Measurements from ENCODE around the gene CDH22.
A peak's percentile ranks its signal among the peaks of the same experiment; 100 is the strongest.

CDH22 gene

DNA sequence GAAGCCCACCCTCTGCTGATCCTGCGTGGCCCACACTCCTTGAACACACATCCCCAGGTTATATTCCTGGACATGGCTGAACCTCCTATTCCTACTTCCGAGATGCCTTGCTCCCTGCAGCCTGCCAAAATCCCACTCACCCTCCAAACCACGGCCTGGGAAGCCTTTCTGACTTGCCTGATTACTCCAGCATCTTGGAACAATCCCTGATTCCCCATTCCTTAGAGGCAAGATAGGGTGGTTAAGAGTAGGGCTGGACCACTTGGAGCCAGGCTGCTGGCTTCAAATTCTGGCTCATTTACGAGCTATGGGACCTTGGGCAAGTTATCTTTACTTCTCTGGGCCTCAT lies 45.9 kb upstream of the CDH22 start:
- WGBS (ENCODE audit: extremely low coverage, insufficient coverage, low lambda C conversion rate) = no CpG with 5 or more reads among the region's 4 CpGs
- Histone ChIP-seq H3K27ac (ENCODE audit: low read depth, low read length) (no peak overlapping the region), H3K79me1 (ENCODE audit: low read length) (no peaks in the 10 kb centered on the region), H3K4me1 (ENCODE audit: control insufficient read depth, low read depth, low read length) (peaks cover 5% of the 10 kb centered on the region), H2AK5ac (ENCODE audit: low read length) (no peak overlapping the region), H3K18ac (ENCODE audit: low read length) (no peak overlapping the region), H3K4me3 (ENCODE audit: low read length) (no peak overlapping the region), H3K36me3 (ENCODE audit: control insufficient read depth, insufficient read depth, low read length) (no peaks in the 10 kb centered on the region), H4K8ac (ENCODE audit: low read depth, low read length) (no peak overlapping the region), H3K23ac (ENCODE audit: low read length) (no peak overlapping the region), H3K9ac (ENCODE audit: low read length) (no peak overlapping the region), H3K27me3 (ENCODE audit: insufficient read depth, low read length, poor library complexity) (no peaks in the 10 kb centered on the region), H3K56ac (ENCODE audit: low read length) (no peak overlapping the region), H2BK15ac (replicated peaks; ENCODE audit: low read depth) (no peak overlapping the region), H3K4me2 (ENCODE audit: low read length) (no peak overlapping the region), H4K5ac (ENCODE audit: low read length) (no peak overlapping the region), H3K4ac (ENCODE audit: low read depth, low read length) (no peak overlapping the region), H2BK120ac (ENCODE audit: low read depth, low read length) (no peak overlapping the region), H2BK5ac (ENCODE audit: low read length) (no peak overlapping the region), H3K79me2 (ENCODE audit: control insufficient read depth, insufficient read depth, low read length) (no peaks in the 10 kb centered on the region)
- no peak for DNase-seq

DNA sequence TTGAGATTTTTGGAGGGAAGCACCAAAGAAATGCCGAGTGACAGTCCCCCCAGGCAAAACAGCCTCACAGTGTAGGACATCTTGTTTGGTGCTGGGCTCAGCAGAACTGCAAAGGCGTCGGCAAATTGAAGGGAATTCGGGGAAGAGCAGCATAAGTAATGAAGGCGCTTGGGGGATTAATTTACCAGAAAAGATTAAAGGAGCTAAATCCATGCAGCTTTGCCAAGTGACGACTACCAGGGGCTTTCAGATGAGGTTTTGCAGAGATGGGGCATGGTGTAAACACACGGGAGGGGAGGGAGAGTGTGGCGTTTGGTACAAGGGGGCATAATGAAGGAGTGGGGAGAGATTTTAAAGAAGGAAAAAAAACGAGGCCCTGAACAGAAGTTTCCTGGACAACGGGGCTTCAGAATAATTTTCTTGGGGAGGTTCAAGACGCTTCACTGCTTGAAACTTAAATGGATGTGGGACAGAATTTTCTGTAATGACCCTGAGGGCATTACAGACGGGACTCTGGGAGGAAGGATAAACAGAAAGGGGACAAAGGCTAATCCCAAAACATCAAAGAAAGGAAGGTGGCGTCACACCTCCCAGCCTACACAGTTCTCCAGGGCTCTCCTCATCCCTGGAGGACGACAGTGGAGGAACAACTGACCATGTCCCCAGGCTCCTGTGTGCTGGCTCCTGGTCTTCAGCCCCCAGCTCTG lies 45.4 kb upstream of the CDH22 start:
- no peak overlapping the region for H2BK15ac ChIP-seq (replicated peaks; ENCODE audit: low read depth)
- H3K36me3 ChIP-seq (ENCODE audit: control insufficient read depth, insufficient read depth, low read length) = no peaks in the 10 kb centered on the region
- H3K56ac ChIP-seq (ENCODE audit: low read length) = no peak overlapping the region
- H2BK120ac ChIP-seq (ENCODE audit: low read depth, low read length) = no peak overlapping the region
- H3K4me3 ChIP-seq (ENCODE audit: low read length) = no peak overlapping the region
- H4K5ac ChIP-seq (ENCODE audit: low read length) = no peak overlapping the region
- no peak overlapping the region for H2BK5ac ChIP-seq (ENCODE audit: low read length)
- no peak overlapping the region for H4K8ac ChIP-seq (ENCODE audit: low read depth, low read length)
- H3K4me1 ChIP-seq (ENCODE audit: control insufficient read depth, low read depth, low read length) = peaks cover 7% of the 10 kb centered on the region
- H3K79me1 ChIP-seq (ENCODE audit: low read length) = no peaks in the 10 kb centered on the region
- H2AK5ac ChIP-seq (ENCODE audit: low read length) = no peak overlapping the region
- WGBS (ENCODE audit: extremely low coverage, insufficient coverage, low lambda C conversion rate) = no CpG with 5 or more reads among the region's 14 CpGs
- no peaks in the 10 kb centered on the region for H3K27me3 ChIP-seq (ENCODE audit: insufficient read depth, low read length, poor library complexity)
- H3K23ac ChIP-seq (ENCODE audit: low read length) = no peak overlapping the region
- H3K27ac ChIP-seq (ENCODE audit: low read depth, low read length) = no peak overlapping the region
- H3K9ac ChIP-seq (ENCODE audit: low read length) = no peak overlapping the region
- H3K4ac ChIP-seq (ENCODE audit: low read depth, low read length) = no peak overlapping the region
- DNase-seq = no peak
- no peak overlapping the region for H3K18ac ChIP-seq (ENCODE audit: low read length)
- no peak overlapping the region for H3K4me2 ChIP-seq (ENCODE audit: low read length)
- H3K79me2 ChIP-seq (ENCODE audit: control insufficient read depth, insufficient read depth, low read length) = no peaks in the 10 kb centered on the region

DNA sequence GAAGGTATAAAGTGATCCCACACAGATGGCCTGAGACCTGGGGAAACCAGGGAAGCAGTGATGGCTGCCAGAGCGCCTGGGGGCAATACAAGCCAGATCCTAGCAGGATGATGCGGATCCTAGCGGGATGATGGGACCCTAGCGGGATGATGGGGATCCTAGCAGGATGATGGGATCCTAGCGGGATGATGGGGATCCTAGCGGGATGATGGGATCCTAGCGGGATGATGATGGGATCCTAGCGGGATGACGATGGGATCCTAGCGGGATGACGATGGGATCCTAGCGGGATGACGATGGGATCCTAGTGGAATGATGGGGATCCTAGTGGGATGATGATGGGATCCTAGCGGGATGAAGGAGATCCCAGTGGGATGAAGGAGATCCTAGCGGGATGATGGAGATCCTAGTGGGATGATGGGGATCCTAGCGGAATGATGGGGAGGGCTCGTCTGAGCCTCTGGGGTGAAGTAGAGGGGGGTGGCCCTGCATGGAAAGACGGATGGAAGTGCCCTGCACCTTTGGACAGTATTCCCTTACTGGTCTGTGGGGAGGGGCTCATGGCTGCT lies 44.2 kb upstream of the CDH22 start:
- no peak overlapping the region for H3K18ac ChIP-seq (ENCODE audit: low read length)
- no peak overlapping the region for H2AK5ac ChIP-seq (ENCODE audit: low read length)
- H3K4me1 ChIP-seq (ENCODE audit: control insufficient read depth, low read depth, low read length) = peaks cover 7% of the 10 kb centered on the region
- H4K5ac ChIP-seq (ENCODE audit: low read length) = no peak overlapping the region
- no peaks in the 10 kb centered on the region for H3K36me3 ChIP-seq (ENCODE audit: control insufficient read depth, insufficient read depth, low read length)
- H4K8ac ChIP-seq (ENCODE audit: low read depth, low read length) = no peak overlapping the region
- H3K4ac ChIP-seq (ENCODE audit: low read depth, low read length) = no peak overlapping the region
- DNase-seq = no peak
- H3K27me3 ChIP-seq (ENCODE audit: insufficient read depth, low read length, poor library complexity) = no peaks in the 10 kb centered on the region
- no peak overlapping the region for H3K4me3 ChIP-seq (ENCODE audit: low read length)
- H3K79me1 ChIP-seq (ENCODE audit: low read length) = no peaks in the 10 kb centered on the region
- no peak overlapping the region for H2BK15ac ChIP-seq (replicated peaks; ENCODE audit: low read depth)
- H2BK5ac ChIP-seq (ENCODE audit: low read length) = no peak overlapping the region
- H3K4me2 ChIP-seq (ENCODE audit: low read length) = no peak overlapping the region
- no peaks in the 10 kb centered on the region for H3K79me2 ChIP-seq (ENCODE audit: control insufficient read depth, insufficient read depth, low read length)
- H2BK120ac ChIP-seq (ENCODE audit: low read depth, low read length) = no peak overlapping the region
- WGBS (ENCODE audit: extremely low coverage, insufficient coverage, low lambda C conversion rate) = no CpG with 5 or more reads among the region's 18 CpGs
- no peak overlapping the region for H3K23ac ChIP-seq (ENCODE audit: low read length)
- H3K9ac ChIP-seq (ENCODE audit: low read length) = no peak overlapping the region
- no peak overlapping the region for H3K56ac ChIP-seq (ENCODE audit: low read length)
- H3K27ac ChIP-seq (ENCODE audit: low read depth, low read length) = no peak overlapping the region

DNA sequence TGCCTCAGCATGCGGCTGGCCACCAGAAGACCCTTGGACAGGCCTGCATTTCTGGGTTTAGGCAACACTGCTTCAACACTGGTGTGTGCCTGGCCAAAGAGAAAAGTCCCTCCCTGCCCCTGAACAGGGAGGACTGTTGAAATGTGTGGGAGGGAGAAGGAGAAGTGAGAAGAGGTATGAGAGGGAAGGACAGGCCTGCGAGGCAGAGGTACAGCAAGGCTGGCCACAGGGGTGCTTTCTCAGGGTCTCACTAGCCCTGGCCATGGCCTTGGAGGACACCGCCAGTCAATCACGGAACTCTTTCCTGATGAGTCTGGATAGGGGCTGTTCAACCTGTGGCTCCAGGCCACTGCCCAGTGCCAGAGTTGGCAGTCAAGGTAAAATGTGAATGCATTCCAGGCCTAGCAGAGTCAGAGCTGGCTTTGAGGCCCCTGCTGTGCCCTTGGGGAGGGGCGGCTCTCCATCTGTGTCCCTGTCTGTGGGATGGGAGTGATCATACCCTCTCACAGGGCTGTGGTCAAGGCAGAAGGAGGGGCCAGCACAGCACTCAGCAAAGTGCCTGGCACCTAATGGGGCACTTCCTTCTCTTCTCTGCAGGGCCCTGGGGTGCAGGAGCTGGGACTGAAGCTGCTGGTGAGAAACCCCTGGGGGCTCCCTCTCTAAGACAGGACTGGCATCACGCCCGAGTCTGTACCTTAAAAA lies 43.2 kb upstream of the CDH22 start:
- DNase-seq = no peak
- Histone ChIP-seq H4K5ac (ENCODE audit: low read length) (no peak overlapping the region), H3K27me3 (ENCODE audit: insufficient read depth, low read length, poor library complexity) (no peaks in the 10 kb centered on the region), H3K56ac (ENCODE audit: low read length) (peak overlapping the region; percentile 9), H3K4me2 (ENCODE audit: low read length) (no peak overlapping the region), H3K18ac (ENCODE audit: low read length) (no peak overlapping the region), H2BK120ac (ENCODE audit: low read depth, low read length) (no peak overlapping the region), H3K27ac (ENCODE audit: low read depth, low read length) (peak overlapping the region; percentile 75), H3K4me3 (ENCODE audit: low read length) (no peak overlapping the region), H2BK15ac (replicated peaks; ENCODE audit: low read depth) (no peak overlapping the region), H3K23ac (ENCODE audit: low read length) (no peak overlapping the region), H3K79me1 (ENCODE audit: low read length) (no peaks in the 10 kb centered on the region), H3K9ac (ENCODE audit: low read length) (peak overlapping the region; percentile 26), H3K4ac (ENCODE audit: low read depth, low read length) (no peak overlapping the region), H2BK5ac (ENCODE audit: low read length) (no peak overlapping the region), H3K79me2 (ENCODE audit: control insufficient read depth, insufficient read depth, low read length) (no peaks in the 10 kb centered on the region), H3K36me3 (ENCODE audit: control insufficient read depth, insufficient read depth, low read length) (no peaks in the 10 kb centered on the region), H2AK5ac (ENCODE audit: low read length) (no peak overlapping the region), H4K8ac (ENCODE audit: low read depth, low read length) (no peak overlapping the region), H3K4me1 (ENCODE audit: control insufficient read depth, low read depth, low read length) (peaks cover 7% of the 10 kb centered on the region)
- WGBS (ENCODE audit: extremely low coverage, insufficient coverage, low lambda C conversion rate) = no CpG with 5 or more reads among the region's 7 CpGs

GRCh38 chr20:46350986-46351267 lies 42.6 kb upstream of the CDH22 start:
- WGBS (ENCODE audit: extremely low coverage, insufficient coverage, low lambda C conversion rate) = no CpG with 5 or more reads among the region's 8 CpGs
- H2BK120ac ChIP-seq (ENCODE audit: low read depth, low read length) = no peak overlapping the region
- H3K36me3 ChIP-seq (ENCODE audit: control insufficient read depth, insufficient read depth, low read length) = no peaks in the 10 kb centered on the region
- no peaks in the 10 kb centered on the region for H3K27me3 ChIP-seq (ENCODE audit: insufficient read depth, low read length, poor library complexity)
- H3K79me2 ChIP-seq (ENCODE audit: control insufficient read depth, insufficient read depth, low read length) = no peaks in the 10 kb centered on the region
- H3K4ac ChIP-seq (ENCODE audit: low read depth, low read length) = no peak overlapping the region
- peak overlapping the region; percentile 65 for H3K56ac ChIP-seq (ENCODE audit: low read length)
- no peak overlapping the region for H4K8ac ChIP-seq (ENCODE audit: low read depth, low read length)
- H3K9ac ChIP-seq (ENCODE audit: low read length) = peak overlapping the region; percentile 26
- no peak overlapping the region for H3K4me2 ChIP-seq (ENCODE audit: low read length)
- H3K18ac ChIP-seq (ENCODE audit: low read length) = no peak overlapping the region
- no peak for DNase-seq
- H2AK5ac ChIP-seq (ENCODE audit: low read length) = no peak overlapping the region
- H3K23ac ChIP-seq (ENCODE audit: low read length) = no peak overlapping the region
- no peak overlapping the region for H3K4me3 ChIP-seq (ENCODE audit: low read length)
- H3K27ac ChIP-seq (ENCODE audit: low read depth, low read length) = peak overlapping the region; percentile 75
- H3K4me1 ChIP-seq (ENCODE audit: control insufficient read depth, low read depth, low read length) = peaks cover 7% of the 10 kb centered on the region
- H3K79me1 ChIP-seq (ENCODE audit: low read length) = no peaks in the 10 kb centered on the region
- H2BK5ac ChIP-seq (ENCODE audit: low read length) = no peak overlapping the region
- H4K5ac ChIP-seq (ENCODE audit: low read length) = no peak overlapping the region
- no peak overlapping the region for H2BK15ac ChIP-seq (replicated peaks; ENCODE audit: low read depth)
